NB4 (cell line): ENCODE measurements around the gene MARS1.

Experiments used
- MYC ChIP-seq: IDR thresholded peaks from 2 replicates; pipeline ENCODE4 v1.6.1; 2011; ENCODE audit warnings: low read depth, low read length
- POLR2A ChIP-seq: IDR thresholded peaks from 2 replicates; pipeline ENCODE4 v1.6.1; 2011; ENCODE audit warnings: mild to moderate bottlenecking; ENCODE audit not compliant: insufficient read length; ENCODE audit errors: extremely low read depth
- TF ChIP-seq, protein P1 (sequence below): IDR thresholded peaks from one replicate; pipeline ENCODE4 v1.5.1; 2012; ENCODE audit warnings: low read depth, low read length
- TF ChIP-seq, protein P2 (sequence below): IDR thresholded peaks from 2 replicates; pipeline ENCODE4 v1.6.1; 2011; ENCODE audit warnings: low read depth, low read length

DNA sequence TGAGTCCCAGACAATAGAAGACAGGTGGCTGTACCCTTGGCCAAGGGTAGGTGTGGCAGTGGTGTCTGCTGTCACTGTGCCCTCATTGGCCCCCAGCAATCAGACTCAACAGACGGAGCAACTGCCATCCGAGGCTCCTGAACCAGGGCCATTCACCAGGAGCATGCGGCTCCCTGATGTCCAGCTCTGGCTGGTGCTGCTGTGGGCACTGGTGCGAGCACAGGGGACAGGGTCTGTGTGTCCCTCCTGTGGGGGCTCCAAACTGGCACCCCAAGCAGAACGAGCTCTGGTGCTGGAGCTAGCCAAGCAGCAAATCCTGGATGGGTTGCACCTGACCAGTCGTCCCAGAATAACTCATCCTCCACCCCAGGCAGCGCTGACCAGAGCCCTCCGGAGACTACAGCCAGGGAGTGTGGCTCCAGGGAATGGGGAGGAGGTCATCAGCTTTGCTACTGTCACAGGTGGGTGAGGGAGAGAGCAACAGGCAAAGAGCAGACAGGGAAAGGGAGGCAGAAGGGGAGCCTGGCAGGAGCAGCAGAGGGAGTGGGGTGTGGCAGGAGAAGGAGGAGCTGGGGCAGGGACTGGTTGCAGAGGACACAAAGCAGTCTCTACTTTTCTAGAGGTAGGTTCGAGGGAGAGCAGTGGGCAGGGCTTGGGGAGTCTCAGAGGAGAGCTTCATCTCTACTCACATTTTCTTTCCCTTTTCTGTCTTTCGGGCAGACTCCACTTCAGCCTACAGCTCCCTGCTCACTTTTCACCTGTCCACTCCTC, 32.3 kb upstream of the MARS1 start:
- TF ChIP-seq POLR2A (no peak), MYC (no peak)
- TF ChIP-seq, protein P1, sequence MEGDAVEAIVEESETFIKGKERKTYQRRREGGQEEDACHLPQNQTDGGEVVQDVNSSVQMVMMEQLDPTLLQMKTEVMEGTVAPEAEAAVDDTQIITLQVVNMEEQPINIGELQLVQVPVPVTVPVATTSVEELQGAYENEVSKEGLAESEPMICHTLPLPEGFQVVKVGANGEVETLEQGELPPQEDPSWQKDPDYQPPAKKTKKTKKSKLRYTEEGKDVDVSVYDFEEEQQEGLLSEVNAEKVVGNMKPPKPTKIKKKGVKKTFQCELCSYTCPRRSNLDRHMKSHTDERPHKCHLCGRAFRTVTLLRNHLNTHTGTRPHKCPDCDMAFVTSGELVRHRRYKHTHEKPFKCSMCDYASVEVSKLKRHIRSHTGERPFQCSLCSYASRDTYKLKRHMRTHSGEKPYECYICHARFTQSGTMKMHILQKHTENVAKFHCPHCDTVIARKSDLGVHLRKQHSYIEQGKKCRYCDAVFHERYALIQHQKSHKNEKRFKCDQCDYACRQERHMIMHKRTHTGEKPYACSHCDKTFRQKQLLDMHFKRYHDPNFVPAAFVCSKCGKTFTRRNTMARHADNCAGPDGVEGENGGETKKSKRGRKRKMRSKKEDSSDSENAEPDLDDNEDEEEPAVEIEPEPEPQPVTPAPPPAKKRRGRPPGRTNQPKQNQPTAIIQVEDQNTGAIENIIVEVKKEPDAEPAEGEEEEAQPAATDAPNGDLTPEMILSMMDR: no peak
- TF ChIP-seq, protein P2, sequence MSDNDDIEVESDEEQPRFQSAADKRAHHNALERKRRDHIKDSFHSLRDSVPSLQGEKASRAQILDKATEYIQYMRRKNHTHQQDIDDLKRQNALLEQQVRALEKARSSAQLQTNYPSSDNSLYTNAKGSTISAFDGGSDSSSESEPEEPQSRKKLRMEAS: no peak
